Liver (tissue), 3 donors: ENCODE results near the gene HID1.

Experiments
- FOXA2 ChIP-seq: IDR thresholded peaks from 2 replicates; pipeline ENCODE4 v1.6.1; 2016; ENCODE audit warnings: antibody characterized with exemption
- RAD21 ChIP-seq, 2 donors: IDR thresholded peaks; 2 replicates each; pipeline ENCODE4 v1.6.1; 2016; ENCODE audit warnings: antibody characterized with exemption in 2 of 2, mild to moderate bottlenecking in 2 of 2
- RXRA ChIP-seq, 2 donors: IDR thresholded peaks; 2 replicates each; pipeline ENCODE4 v1.6.1; 2017 to 2018; ENCODE audit warnings: antibody characterized with exemption in 2 of 2, mild to moderate bottlenecking in 1 of 2
- TAF1 ChIP-seq: conservative IDR thresholded peaks from 2 replicates; pipeline ENCODE4 v1.6.1; 2016; ENCODE audit warnings: antibody characterized with exemption, mild to moderate bottlenecking
- TF ChIP-seq, protein P1 (sequence below): fragments of 150-350 bp; IDR thresholded peaks from 2 replicates; pipeline ENCODE4 v1.5.1; 2017; ENCODE audit warnings: improper control_type of control experiment, low read depth, low read length; ENCODE audit not compliant: missing input control
- TF ChIP-seq, protein P2 (sequence below): IDR thresholded peaks from 2 replicates; pipeline ENCODE4 v1.6.1; 2016; ENCODE audit warnings: antibody characterized with exemption, mild to moderate bottlenecking
- TF ChIP-seq, protein P3 (sequence below): IDR thresholded peaks from 2 replicates; pipeline ENCODE4 v1.6.1; 2016; ENCODE audit warnings: antibody characterized with exemption
- TF ChIP-seq, protein P4 (sequence below): IDR thresholded peaks from 2 replicates; pipeline ENCODE4 v1.6.1; 2016; ENCODE audit warnings: antibody characterized with exemption
- donor health status: healthy.
- donor health status: healthy.

DNA sequence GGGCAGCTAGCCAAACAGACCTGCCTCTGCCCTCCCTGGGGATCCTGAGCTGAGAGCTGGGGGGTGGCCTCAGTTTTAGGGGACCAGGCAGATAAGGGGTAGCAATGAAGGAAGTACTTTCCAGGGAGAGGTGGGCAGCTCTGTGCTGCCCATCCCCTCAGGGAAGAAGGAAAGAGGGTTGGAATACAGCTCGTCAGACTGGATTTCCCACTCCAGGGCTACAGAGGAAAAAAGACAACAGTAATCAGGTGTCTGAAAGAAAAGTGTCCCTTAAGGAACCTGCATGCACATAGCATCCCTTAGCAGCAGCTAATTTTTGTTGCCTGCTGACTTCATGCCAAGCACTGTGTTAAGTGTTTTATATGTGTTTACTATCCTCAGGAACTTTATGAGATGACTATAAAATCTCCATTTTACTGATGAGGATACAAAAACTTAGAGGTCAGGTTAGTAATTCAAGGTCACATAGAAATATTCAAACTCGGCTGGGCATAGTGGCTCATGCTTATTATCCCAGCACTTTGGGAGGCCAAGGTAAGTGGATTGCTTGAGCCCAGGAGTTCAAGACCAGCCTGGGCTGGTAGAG lies 36.7 kb upstream of the HID1 start:
- TF ChIP-seq, protein P1, sequence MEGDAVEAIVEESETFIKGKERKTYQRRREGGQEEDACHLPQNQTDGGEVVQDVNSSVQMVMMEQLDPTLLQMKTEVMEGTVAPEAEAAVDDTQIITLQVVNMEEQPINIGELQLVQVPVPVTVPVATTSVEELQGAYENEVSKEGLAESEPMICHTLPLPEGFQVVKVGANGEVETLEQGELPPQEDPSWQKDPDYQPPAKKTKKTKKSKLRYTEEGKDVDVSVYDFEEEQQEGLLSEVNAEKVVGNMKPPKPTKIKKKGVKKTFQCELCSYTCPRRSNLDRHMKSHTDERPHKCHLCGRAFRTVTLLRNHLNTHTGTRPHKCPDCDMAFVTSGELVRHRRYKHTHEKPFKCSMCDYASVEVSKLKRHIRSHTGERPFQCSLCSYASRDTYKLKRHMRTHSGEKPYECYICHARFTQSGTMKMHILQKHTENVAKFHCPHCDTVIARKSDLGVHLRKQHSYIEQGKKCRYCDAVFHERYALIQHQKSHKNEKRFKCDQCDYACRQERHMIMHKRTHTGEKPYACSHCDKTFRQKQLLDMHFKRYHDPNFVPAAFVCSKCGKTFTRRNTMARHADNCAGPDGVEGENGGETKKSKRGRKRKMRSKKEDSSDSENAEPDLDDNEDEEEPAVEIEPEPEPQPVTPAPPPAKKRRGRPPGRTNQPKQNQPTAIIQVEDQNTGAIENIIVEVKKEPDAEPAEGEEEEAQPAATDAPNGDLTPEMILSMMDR: no peak
- TF ChIP-seq, protein P2, sequence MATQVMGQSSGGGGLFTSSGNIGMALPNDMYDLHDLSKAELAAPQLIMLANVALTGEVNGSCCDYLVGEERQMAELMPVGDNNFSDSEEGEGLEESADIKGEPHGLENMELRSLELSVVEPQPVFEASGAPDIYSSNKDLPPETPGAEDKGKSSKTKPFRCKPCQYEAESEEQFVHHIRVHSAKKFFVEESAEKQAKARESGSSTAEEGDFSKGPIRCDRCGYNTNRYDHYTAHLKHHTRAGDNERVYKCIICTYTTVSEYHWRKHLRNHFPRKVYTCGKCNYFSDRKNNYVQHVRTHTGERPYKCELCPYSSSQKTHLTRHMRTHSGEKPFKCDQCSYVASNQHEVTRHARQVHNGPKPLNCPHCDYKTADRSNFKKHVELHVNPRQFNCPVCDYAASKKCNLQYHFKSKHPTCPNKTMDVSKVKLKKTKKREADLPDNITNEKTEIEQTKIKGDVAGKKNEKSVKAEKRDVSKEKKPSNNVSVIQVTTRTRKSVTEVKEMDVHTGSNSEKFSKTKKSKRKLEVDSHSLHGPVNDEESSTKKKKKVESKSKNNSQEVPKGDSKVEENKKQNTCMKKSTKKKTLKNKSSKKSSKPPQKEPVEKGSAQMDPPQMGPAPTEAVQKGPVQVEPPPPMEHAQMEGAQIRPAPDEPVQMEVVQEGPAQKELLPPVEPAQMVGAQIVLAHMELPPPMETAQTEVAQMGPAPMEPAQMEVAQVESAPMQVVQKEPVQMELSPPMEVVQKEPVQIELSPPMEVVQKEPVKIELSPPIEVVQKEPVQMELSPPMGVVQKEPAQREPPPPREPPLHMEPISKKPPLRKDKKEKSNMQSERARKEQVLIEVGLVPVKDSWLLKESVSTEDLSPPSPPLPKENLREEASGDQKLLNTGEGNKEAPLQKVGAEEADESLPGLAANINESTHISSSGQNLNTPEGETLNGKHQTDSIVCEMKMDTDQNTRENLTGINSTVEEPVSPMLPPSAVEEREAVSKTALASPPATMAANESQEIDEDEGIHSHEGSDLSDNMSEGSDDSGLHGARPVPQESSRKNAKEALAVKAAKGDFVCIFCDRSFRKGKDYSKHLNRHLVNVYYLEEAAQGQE: no peak
- TF ChIP-seq, protein P3, sequence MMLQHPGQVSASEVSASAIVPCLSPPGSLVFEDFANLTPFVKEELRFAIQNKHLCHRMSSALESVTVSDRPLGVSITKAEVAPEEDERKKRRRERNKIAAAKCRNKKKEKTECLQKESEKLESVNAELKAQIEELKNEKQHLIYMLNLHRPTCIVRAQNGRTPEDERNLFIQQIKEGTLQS: no peak
- TF ChIP-seq, protein P4, sequence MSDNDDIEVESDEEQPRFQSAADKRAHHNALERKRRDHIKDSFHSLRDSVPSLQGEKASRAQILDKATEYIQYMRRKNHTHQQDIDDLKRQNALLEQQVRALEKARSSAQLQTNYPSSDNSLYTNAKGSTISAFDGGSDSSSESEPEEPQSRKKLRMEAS: no peak
- TF ChIP-seq RXRA (IDR thresholded peaks at IDR 0.05) (no peak), RAD21 (IDR thresholded peaks at IDR 0.05) (no peak), FOXA2 (no peak), TAF1 (no peak)
